ENCODE data around the gene CCDC97. TPM values are rescaled to one million over a fixed set of nuclear protein-coding genes. Genes with fewer than 3 reads are reported as not detected.

The CCDC97 gene
- total RNA-seq, 1 donor, result 11.2 TPM

DNA sequence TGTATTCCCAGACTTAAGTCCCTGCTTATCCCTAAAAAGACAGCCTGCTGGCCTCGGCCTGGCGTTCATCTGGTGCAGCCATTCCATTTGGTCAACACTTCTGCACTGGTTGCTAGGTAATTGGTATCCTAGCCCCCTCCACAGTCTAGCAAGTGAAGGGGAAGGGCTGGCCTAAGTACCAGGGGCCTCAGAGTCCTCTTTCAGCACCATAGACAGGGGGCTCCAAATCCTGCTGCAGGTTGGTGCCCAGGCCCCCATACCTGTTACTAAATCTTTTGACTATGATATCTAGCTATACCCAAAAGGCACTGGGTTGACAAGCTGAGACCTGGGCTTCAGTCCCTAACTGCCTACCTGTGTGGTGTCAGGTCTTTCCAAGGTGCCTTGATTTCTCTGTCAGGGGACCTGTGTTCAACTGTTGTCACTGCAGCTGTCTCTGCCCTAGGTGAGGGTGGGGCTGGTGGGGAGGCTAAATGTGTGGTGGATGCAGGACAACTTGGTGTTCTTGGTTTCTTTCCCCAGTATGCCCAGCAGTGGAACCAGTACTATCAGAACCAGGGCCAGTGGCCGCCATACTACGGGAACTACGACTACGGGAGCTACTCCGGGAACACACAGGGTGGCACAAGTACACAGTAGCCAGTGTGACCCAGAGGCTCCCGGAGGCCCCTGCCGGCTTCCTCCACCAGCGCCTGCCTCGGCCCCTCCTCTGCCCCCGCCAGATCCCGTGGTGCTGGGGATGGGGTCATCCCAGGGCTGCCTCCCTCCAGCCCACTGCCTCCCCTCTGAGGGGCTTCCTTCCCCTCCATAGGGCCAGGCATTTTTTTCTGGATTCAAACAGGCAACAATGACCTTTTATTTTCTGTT lies 3.8 kb upstream of the CCDC97 start:
- TF ChIP-seq, protein P1, sequence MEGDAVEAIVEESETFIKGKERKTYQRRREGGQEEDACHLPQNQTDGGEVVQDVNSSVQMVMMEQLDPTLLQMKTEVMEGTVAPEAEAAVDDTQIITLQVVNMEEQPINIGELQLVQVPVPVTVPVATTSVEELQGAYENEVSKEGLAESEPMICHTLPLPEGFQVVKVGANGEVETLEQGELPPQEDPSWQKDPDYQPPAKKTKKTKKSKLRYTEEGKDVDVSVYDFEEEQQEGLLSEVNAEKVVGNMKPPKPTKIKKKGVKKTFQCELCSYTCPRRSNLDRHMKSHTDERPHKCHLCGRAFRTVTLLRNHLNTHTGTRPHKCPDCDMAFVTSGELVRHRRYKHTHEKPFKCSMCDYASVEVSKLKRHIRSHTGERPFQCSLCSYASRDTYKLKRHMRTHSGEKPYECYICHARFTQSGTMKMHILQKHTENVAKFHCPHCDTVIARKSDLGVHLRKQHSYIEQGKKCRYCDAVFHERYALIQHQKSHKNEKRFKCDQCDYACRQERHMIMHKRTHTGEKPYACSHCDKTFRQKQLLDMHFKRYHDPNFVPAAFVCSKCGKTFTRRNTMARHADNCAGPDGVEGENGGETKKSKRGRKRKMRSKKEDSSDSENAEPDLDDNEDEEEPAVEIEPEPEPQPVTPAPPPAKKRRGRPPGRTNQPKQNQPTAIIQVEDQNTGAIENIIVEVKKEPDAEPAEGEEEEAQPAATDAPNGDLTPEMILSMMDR (IDR thresholded peaks at IDR 0.05; ENCODE audit: insufficient read depth, low read depth, low read length), result no peak
- no peak for DNase-seq (ENCODE audit: low read depth)

DNA sequence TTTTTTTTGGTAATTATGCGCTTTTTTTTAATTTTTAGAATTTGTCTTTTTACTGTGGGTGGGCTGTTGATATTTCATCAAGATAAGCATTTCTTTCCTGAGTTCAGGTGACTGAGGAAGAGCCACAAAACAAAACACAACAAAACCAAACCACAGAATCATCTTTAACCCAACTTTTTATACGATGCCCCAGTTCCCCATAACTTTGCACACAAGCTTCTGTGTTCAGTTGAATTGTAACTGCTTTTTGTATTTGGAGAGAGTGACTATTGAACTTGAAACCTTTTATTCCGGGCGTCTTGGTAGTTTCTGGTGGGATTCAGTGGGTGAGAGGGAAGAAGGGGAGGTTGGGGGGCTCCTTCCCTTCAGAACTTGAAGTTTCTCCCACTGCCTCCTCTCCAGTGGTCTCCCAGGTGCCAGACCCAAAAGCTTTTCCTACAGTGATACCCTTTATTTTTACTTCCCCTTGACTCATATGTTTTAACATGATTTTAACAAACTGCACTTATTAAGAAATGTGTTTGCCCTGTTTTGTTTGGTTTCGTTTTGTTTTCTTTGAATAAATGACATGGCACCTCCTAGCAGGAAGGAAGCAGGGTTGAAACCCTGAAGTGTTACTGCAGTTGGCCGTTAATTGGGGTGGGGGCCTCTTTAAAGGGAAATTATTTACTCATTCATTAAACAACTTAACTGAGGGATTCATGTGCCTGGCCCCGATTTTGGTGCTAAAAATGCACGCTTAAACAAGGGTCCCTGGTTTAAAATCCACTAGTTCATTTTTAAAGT lies 2.7 kb upstream of the CCDC97 start:
- no peak overlapping the region for H3K4me3 ChIP-seq (ENCODE audit: low read depth, low read length)
- no peak for DNase-seq (ENCODE audit: low read depth)
- TF ChIP-seq, protein P1 (IDR thresholded peaks at IDR 0.05; ENCODE audit: insufficient read depth, low read depth, low read length), result no peak

More for the DNA sequence above, 3.8 kb upstream of the CCDC97 start:
- no peak overlapping the region for H3K4me3 ChIP-seq (ENCODE audit: low read depth, low read length)

DNA sequence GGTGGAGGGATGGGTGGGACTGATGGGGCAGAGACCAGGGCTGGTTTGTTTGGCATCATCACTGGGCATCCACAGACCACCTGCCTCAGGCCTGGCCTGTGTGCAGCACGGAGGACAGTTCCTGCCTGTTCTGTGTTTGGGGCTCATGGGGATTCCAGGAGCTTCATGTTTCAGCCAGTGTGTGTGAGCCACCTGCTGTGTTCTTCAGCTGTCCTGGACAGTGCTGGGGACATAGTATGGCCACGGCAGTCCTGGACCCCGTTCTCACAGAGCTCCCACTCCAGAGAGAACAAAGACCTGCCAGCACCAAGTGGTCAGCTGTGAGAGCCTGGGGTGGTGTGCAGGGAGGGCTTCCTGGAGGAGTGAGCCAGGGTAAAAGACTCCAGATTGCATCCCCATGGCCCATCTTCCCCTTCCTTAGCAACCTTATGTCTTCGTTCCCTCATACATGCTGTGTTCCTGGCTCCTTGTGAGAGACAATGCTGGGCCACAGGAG lies 2.0 kb upstream of the CCDC97 start:
- no peak for DNase-seq (ENCODE audit: low read depth)
- TF ChIP-seq, protein P1 (IDR thresholded peaks at IDR 0.05; ENCODE audit: insufficient read depth, low read depth, low read length), result no peak

DNA sequence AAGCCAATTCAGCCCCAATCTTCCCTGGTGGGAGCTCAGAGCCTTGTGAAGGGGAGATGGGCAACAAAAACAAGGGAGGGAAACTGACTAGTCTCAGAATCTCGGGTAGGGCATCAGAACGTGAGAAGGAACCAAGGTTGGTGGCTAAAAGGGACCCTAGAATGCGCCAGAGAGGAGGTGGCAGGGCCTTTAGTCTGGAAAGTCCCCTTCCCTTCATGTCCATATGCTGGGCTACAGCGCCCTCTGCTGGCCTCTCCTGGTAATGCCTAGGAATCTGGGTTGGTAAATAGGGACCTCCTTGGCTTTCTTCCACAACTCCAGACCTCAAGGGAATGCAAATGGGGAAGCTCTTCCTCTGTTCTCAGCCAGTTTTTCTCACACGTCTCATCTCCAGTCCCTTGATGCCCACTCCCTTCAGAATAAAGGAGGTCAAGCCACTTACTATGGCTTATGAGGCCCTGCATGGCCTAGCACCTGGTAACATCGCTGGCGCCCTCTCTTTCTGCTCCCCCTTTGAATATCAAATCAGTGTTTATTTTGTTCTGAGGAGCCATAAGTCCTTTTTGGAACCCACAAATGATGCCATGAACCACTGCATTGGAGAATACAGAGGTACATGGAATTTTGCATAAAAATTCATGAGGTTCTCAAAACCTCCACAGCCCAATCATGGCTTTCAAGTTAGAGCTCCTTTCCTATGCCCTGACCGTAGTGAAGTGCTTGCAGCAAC lies 1.4 kb upstream of the CCDC97 start:
- TF ChIP-seq, protein P1 (IDR thresholded peaks at IDR 0.05; ENCODE audit: insufficient read depth, low read depth, low read length), result peak; percentile 97
- peak overlapping the region; percentile 87 for H3K4me3 ChIP-seq (ENCODE audit: low read depth, low read length)
- peak; percentile 94 for DNase-seq (ENCODE audit: low read depth)

More for the DNA sequence above, 2.0 kb upstream of the CCDC97 start:
- H3K4me3 ChIP-seq (ENCODE audit: low read depth, low read length), result no peak overlapping the region

DNA sequence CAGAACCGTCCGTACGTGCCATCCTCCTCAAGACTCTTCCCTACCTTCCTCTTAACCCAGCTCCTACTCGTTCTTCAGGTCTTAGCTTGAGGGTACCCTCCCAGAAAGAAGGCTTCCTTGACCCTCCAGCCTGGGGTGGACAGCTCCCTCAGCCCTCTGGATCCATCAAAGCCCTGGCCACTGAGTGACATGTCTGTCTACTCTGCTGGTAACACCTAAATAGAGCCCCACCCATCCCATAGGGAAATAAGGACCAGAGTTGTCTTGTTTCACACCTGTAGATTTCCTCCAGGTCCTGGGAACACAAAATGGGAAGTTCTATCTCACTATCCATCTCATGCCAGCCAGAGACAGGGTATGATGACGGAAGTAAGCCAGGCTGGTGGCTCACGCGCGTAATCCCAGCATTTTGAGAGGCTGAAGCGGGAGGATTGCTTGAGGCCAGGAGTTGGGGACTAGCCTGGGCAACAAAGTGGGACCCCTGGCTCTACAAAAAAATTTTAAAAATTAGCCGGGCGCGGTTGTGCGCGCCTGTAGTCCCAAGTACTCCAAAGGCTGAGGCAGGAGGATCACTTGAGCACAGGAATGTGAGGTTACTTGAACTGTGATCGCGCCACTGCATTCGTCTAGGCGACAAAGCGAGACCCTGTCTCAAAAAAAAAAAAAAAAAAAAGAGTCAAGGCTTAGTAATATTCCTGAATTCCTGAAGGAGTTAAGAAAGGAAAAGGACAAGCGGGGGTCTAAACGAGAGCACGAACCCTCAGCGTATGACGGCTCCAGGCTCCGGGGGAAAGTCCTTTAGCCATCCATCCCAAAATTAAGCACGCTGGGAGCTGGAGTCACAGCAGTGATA lies 566 bp upstream of the CCDC97 start:
- H3K4me3 ChIP-seq (ENCODE audit: low read depth, low read length), result peak overlapping the region; percentile 87
- DNase-seq (ENCODE audit: low read depth), result peak; percentile 37
- TF ChIP-seq, protein P1 (IDR thresholded peaks at IDR 0.05; ENCODE audit: insufficient read depth, low read depth, low read length), result no peak
